ENCODE data around the gene SLC9A9. TPM values are rescaled to one million over a fixed set of nuclear protein-coding genes. Genes with fewer than 3 reads are reported as not detected.

SLC9A9 gene
- total and polyA plus RNA-seq, 10 of the 15 experiments (the other 5 are each of a cell fraction or from before 2014, with no cell fraction given): 3.5 to 14.2 (median 9.3) TPM

- 78% methylated on average over 2 of the region's 2 CpGs for WGBS (ENCODE audit: insufficient coverage, insufficient replicate concordance, low lambda C conversion rate, missing lambda C conversion rate)
- ChIA-PET POLR2A (interaction anchor here (0.6 kb wide), 1 partner anchor 136 kb away, joined by 6 read pairs; no protein-coding TSS in a partner anchor), RAD21 (ENCODE audit: unreplicated experiment) (no interaction called here), SMC1A (ENCODE audit: uncharacterized antibody, unreplicated experiment) (no interaction called here), CTCF (interaction anchor here (0.5 to 0.9 kb wide), 2 partner anchors 45 to 189 kb away, joined by 3 read pairs; no protein-coding TSS in a partner anchor)
- no peak for ATAC-seq
- intact Hi-C loops (cut with micrococcal nuclease; ENCODE audit: unreplicated experiment): no loop called here
- no peak for FAIRE-seq
- Histone ChIP-seq H3K4me1 (ENCODE audit: control insufficient read depth, insufficient read depth, low read length) (no peaks in the 10 kb centered on the region), H3K27ac (ENCODE audit: control insufficient read depth, insufficient read depth) (no peak overlapping the region), H3K4me2 (ENCODE audit: control insufficient read depth, insufficient read depth) (no peak overlapping the region), H3K36me3 (ENCODE audit: control insufficient read depth in 2 of 2, insufficient read depth in 2 of 2, low read length in 1 of 2) (no peaks in the 10 kb centered on the region), H3K9ac (ENCODE audit: control insufficient read depth, insufficient read depth, low read length) (no peak overlapping the region), H3K27me3 (replicated peaks in 1 of 2; ENCODE audit: control insufficient read depth in 2 of 2, insufficient read depth in 2 of 2, low read length in 1 of 2) (no peaks in the 10 kb centered on the region), H2AFZ (ENCODE audit: control insufficient read depth, low read depth, low read length) (no peak overlapping the region), H3K4me3 (no peak overlapping the region), H4K20me1 (ENCODE audit: control insufficient read depth, insufficient read depth) (no peaks in the 10 kb centered on the region), H3K79me2 (ENCODE audit: control insufficient read depth, insufficient read depth, low read length) (no peaks in the 10 kb centered on the region), H3K9me3 (replicated peaks; ENCODE audit: control insufficient read depth, insufficient read depth, low read length) (no peaks in the 10 kb centered on the region)
- no TSS peak for BruUV-seq (replicated peaks)
- in situ Hi-C loops (cut with MboI): no loop called here
- TF ChIP-seq GABPA (IDR thresholded peaks at IDR 0.05; ENCODE audit: low read depth) (no peak), REST (IDR thresholded peaks at IDR 0.05; ENCODE audit: low read depth, low read length) (no peak), ZNF217 (IDR thresholded peaks at IDR 0.05) (no peak), HSF1 (IDR thresholded peaks at IDR 0.05; ENCODE audit: low read depth, low read length) (no peak), MYC (IDR thresholded peaks at IDR 0.05; ENCODE audit: insufficient read depth, insufficient read length, insufficient replicate concordance, low read length, severe bottlenecking) (no peak), CREM (IDR thresholded peaks at IDR 0.05; ENCODE audit: low read depth) (no peak), CEBPZ (IDR thresholded peaks at IDR 0.05; ENCODE audit: low read depth, low read length) (no peak), CHD1 (IDR thresholded peaks at IDR 0.05; ENCODE audit: low read depth, low read length) (no peak), ZNF622 (IDR thresholded peaks at IDR 0.05) (no peak), RUNX3 (IDR thresholded peaks at IDR 0.05; ENCODE audit: low read length) (no peak)
- no peak for DNase-seq (ENCODE audit: low read depth, low spot score)
Measured at GRCh38 chr3:143309705-143310104, 538.6 kb downstream of the SLC9A9 start.
